Endodermal cell (in vitro differentiated cells): ENCODE measurements around the gene CCDC78. TPM values are rescaled to one million over a fixed set of nuclear protein-coding genes. Genes with fewer than 3 reads are reported as not detected.
A peak's percentile ranks its signal among the peaks of the same experiment; 100 is the strongest.

Experiments
- DNase-seq: peaks from one replicate; pipeline ENCODE4 v3.0.0-alpha.2; 2017
- H3K27ac ChIP-seq: 2 replicates; pipeline ENCODE4 v1.5.1; 2013; ENCODE audit warnings: mild to moderate bottlenecking, low read depth, low read length, moderate library complexity
- H3K27me3 ChIP-seq: 2 replicates; pipeline ENCODE4 v1.6.1; 2013; ENCODE audit warnings: mild to moderate bottlenecking, low read length, moderate library complexity; ENCODE audit not compliant: insufficient read depth, control insufficient read depth, poor library complexity, severe bottlenecking
- H3K36me3 ChIP-seq: 2 replicates; pipeline ENCODE4 v1.7.0; 2013; ENCODE audit warnings: mild to moderate bottlenecking, low read length, moderate library complexity; ENCODE audit not compliant: control insufficient read depth, insufficient read depth
- H3K4me1 ChIP-seq: one replicate; pipeline ENCODE4 v1.7.0; 2013; ENCODE audit warnings: low read length; ENCODE audit not compliant: control insufficient read depth, insufficient read depth
- H3K4me3 ChIP-seq: 2 replicates; pipeline ENCODE4 v1.5.1; 2013; ENCODE audit warnings: mild to moderate bottlenecking, low read length, moderate library complexity
- H3K9ac ChIP-seq: 2 replicates; pipeline ENCODE4 v1.6.1; 2013; ENCODE audit warnings: mild to moderate bottlenecking, low read length, moderate library complexity; ENCODE audit not compliant: poor library complexity, severe bottlenecking; ENCODE audit errors: extremely low read depth
- H3K9me3 ChIP-seq: 2 replicates; pipeline ENCODE4 v1.6.1; 2013; ENCODE audit warnings: mild to moderate bottlenecking, low read length, moderate library complexity; ENCODE audit not compliant: control insufficient read depth
- H3K27ac Mint-ChIP-seq: 2 replicates; pipeline ENCODE4 v1.8.0; 2020; ENCODE audit warnings: mixed read lengths
- H3K27me3 Mint-ChIP-seq: 2 replicates; pipeline ENCODE4 v1.8.0; 2021; ENCODE audit warnings: mild to moderate bottlenecking, mixed read lengths; ENCODE audit not compliant: insufficient read depth
- H3K36me3 Mint-ChIP-seq: 2 replicates; pipeline ENCODE4 v1.8.0; 2020; ENCODE audit warnings: low read depth, mixed read lengths
- H3K4me1 Mint-ChIP-seq: 2 replicates; pipeline ENCODE4 v1.8.0; 2020; ENCODE audit warnings: mixed read lengths
- H3K4me3 Mint-ChIP-seq: 2 replicates; pipeline ENCODE4 v1.8.0; 2020; ENCODE audit warnings: mild to moderate bottlenecking, moderate library complexity, mixed read lengths
- H3K9me3 Mint-ChIP-seq: 2 replicates; pipeline ENCODE4 v1.8.0; 2020; ENCODE audit warnings: mild to moderate bottlenecking, mixed read lengths
- CTCF ChIP-seq: fragments of 200-600 bp; sonication (generic); conservative IDR thresholded peaks from 2 replicates; pipeline ENCODE4 v1.5.0; 2021; ENCODE audit warnings: antibody characterized with exemption, mild to moderate bottlenecking
- WGBS, 2 experiments: methylation state at CpG; one replicate each; pipeline versions ENCODE4 v1.1.5 to v1.1.7; 2013; ENCODE audit warnings: missing lambda C conversion rate in 2 of 2, mixed read lengths in 1 of 2; ENCODE audit not compliant: insufficient coverage in 1 of 2, insufficient read length in 1 of 2; 5-methylcytosine and 5-hydroxymethylcytosine counted together
- total RNA-seq, 2 donors: library from RNA; stranded (reverse); fragmentation: NEBNext Ultra II Directional in 1 of 2; extraction: Animal tissue kit (Norgen Biotek cat#: 25700) in 1 of 2; gene quantifications; 2 replicates in 1 of 2; 3 replicates in 1 of 2; pipeline ENCODE4 v1.2.1, GENCODE V29; 2021

Gene CCDC78
- total RNA-seq, 2 donors from 2014 or later, result 6.5 to 8.1 TPM

- H3K4me1 ChIP-seq, result peaks cover 18% of the 10 kb centered on the region
- Mint-ChIP-seq H3K36me3 (peaks cover 36% of the 10 kb centered on the region), H3K4me3 (peak overlapping the region; percentile 73), H3K27ac (peak overlapping the region; percentile 84), H3K9me3 (no peaks in the 10 kb centered on the region), H3K27me3 (no peaks in the 10 kb centered on the region), H3K4me1 (peaks cover 17% of the 10 kb centered on the region)
- H3K9ac ChIP-seq, result peak overlapping the region; percentile 55
- no peak for TF ChIP-seq CTCF
- H3K27me3 ChIP-seq, result no peaks in the 10 kb centered on the region
- peaks cover 36% of the 10 kb centered on the region for H3K36me3 ChIP-seq
- no peak overlapping the region for H3K27ac ChIP-seq
- DNase-seq, result peak; percentile 63
- no peaks in the 10 kb centered on the region for H3K9me3 ChIP-seq
- 17 to 18% methylated on average over 44 to 57 of the region's 57 CpGs for WGBS, 2 experiments
- H3K4me3 ChIP-seq, result peak overlapping the region; percentile 76
These were observed 42.7 kb downstream of the CCDC78 start for GRCh38 chr16:683396-684070.

- peak overlapping the region; percentile 73 for H3K4me3 Mint-ChIP-seq
- Histone ChIP-seq H3K9ac (no peak overlapping the region), H3K9me3 (no peaks in the 10 kb centered on the region), H3K27ac (no peak overlapping the region), H3K4me3 (peak overlapping the region; percentile 76), H3K27me3 (no peaks in the 10 kb centered on the region), H3K36me3 (peaks cover 36% of the 10 kb centered on the region), H3K4me1 (peaks cover 18% of the 10 kb centered on the region)
- TF ChIP-seq CTCF, result peak; percentile 36
- H3K9me3 Mint-ChIP-seq, result no peaks in the 10 kb centered on the region
- no peaks in the 10 kb centered on the region for H3K27me3 Mint-ChIP-seq
- 94 to 96% methylated on average over 28 to 36 of the region's 36 CpGs for WGBS, 2 experiments
- peak overlapping the region; percentile 84 for H3K27ac Mint-ChIP-seq
- peaks cover 17% of the 10 kb centered on the region for H3K4me1 Mint-ChIP-seq
- no peak for DNase-seq
- peaks cover 36% of the 10 kb centered on the region for H3K36me3 Mint-ChIP-seq
These were observed 43.5 kb downstream of the CCDC78 start for GRCh38 chr16:682493-683395.

GRCh38 chr16:681746-682427, 44.4 kb downstream of the CCDC78 start:
- H3K9me3 ChIP-seq, result no peaks in the 10 kb centered on the region
- peak overlapping the region; percentile 48 for H3K27ac Mint-ChIP-seq
- H3K36me3 ChIP-seq, result peaks cover 36% of the 10 kb centered on the region
- peak overlapping the region; percentile 91 for H3K4me3 ChIP-seq
- peak overlapping the region; percentile 73 for H3K4me3 Mint-ChIP-seq
- peaks cover 17% of the 10 kb centered on the region for H3K4me1 Mint-ChIP-seq
- no peaks in the 10 kb centered on the region for H3K27me3 Mint-ChIP-seq
- no peaks in the 10 kb centered on the region for H3K9me3 Mint-ChIP-seq
- no peaks in the 10 kb centered on the region for H3K27me3 ChIP-seq
- WGBS, 2 experiments, result 94 to 97% methylated on average over 17 to 28 of the region's 28 CpGs
- H3K9ac ChIP-seq, result no peak overlapping the region
- peaks cover 31% of the 10 kb centered on the region for H3K36me3 Mint-ChIP-seq
- no peak for DNase-seq
- no peak for TF ChIP-seq CTCF
- H3K4me1 ChIP-seq, result peaks cover 18% of the 10 kb centered on the region
- no peak overlapping the region for H3K27ac ChIP-seq
